Panc1 (cell line): ENCODE data around the gene TFE3. TPM values are rescaled to one million over a fixed set of nuclear protein-coding genes. Genes with fewer than 3 reads are reported as not detected.

Experiments used
- ATAC-seq: fragments of 200-7000 bp; cut with Tn5 transposase; 2 replicates; pipeline ENCODE4 v1.9.1; 2020; ENCODE audit warnings: mild to moderate bottlenecking, moderate library complexity
- BruUV-seq: library from RNA; stranded (reverse); fragments of 400-500 nt; replicated peaks from 2 replicates; lab custom pipeline; 2021; lab: Mats Ljungman, UMichigan
- CTCF ChIA-PET: fragments of 300-600 bp; sonication (Branson Sonifier 250); formaldehyde crosslinking; loops from one replicate; lab custom pipeline; 2022; ENCODE audit warnings: antibody characterized with exemption; lab: Charles Lee
- POLR2A ChIA-PET: fragments of 300-600 bp; sonication (Branson Sonifier 250); formaldehyde crosslinking; loops from one replicate; lab custom pipeline; 2022; ENCODE audit warnings: antibody characterized with exemption; lab: Charles Lee
- DNase-seq: peaks from one replicate; pipeline ENCODE4 v3.0.0-alpha.2; 2010; ENCODE audit warnings: low read depth, low spot score
- H3K27ac ChIP-seq: 2 replicates; pipeline ENCODE4 v1.5.1; 2011; ENCODE audit warnings: mild to moderate bottlenecking, low read length, inconsistent platforms
- H3K27me3 ChIP-seq: fragments of 200-500 bp; sonication (Bioruptor generic); 2 replicates; pipeline ENCODE4 v1.6.0; 2014; ENCODE audit warnings: low read length, inconsistent platforms; ENCODE audit not compliant: control insufficient read depth, insufficient read depth
- H3K36me3 ChIP-seq: fragments of 200-500 bp; sonication (Bioruptor generic); 2 replicates; pipeline ENCODE4 v1.5.1; 2014; ENCODE audit warnings: inconsistent platforms, mild to moderate bottlenecking, low read length, moderate library complexity; ENCODE audit not compliant: control insufficient read depth, insufficient read depth
- H3K4me1 ChIP-seq: 2 replicates; pipeline ENCODE4 v1.5.1; 2011; ENCODE audit warnings: inconsistent platforms, mild to moderate bottlenecking, low read length, moderate library complexity; ENCODE audit not compliant: control insufficient read depth, insufficient read depth
- H3K4me3 ChIP-seq, 2 experiments: 2 replicates each; pipeline ENCODE4 v1.5.1; 2011 to 2012; ENCODE audit warnings: low read depth in 2 of 2, low read length in 2 of 2, mild to moderate bottlenecking in 2 of 2, inconsistent platforms in 1 of 2, moderate library complexity in 1 of 2
- H3K9me3 ChIP-seq: fragments of 200-500 bp; sonication (Bioruptor generic); 2 replicates; pipeline ENCODE4 v1.5.1; 2014; ENCODE audit warnings: low read depth, mild to moderate bottlenecking, inconsistent platforms, low read length, moderate library complexity; ENCODE audit not compliant: control insufficient read depth, insufficient read depth
- CTCF ChIP-seq: fragments of 450-650 bp; IDR thresholded peaks from 2 replicates; pipeline ENCODE4 v1.5.1; 2017; ENCODE audit warnings: mild to moderate bottlenecking
- POLR2AphosphoS5 ChIP-seq: IDR thresholded peaks from 2 replicates; pipeline ENCODE4 v1.6.1; 2012; ENCODE audit warnings: mild to moderate bottlenecking, low read depth, low read length, moderate library complexity
- REST ChIP-seq, 2 experiments: IDR thresholded peaks; 2 replicates each; pipeline ENCODE4 v1.6.1; 2011 to 2012; ENCODE audit warnings: low read depth in 2 of 2, control low read depth in 1 of 2, low read length in 1 of 2, mild to moderate bottlenecking in 1 of 2, moderate library complexity in 1 of 2; ENCODE audit not compliant: insufficient read depth in 1 of 2
- SIN3A ChIP-seq: IDR thresholded peaks from 2 replicates; pipeline ENCODE4 v1.6.1; 2012; ENCODE audit warnings: low read depth, mild to moderate bottlenecking, low read length, moderate library complexity, borderline replicate concordance; ENCODE audit not compliant: insufficient read depth
- TCF7L2 ChIP-seq: IDR thresholded peaks from 2 replicates; pipeline ENCODE4 v1.6.1; 2011; ENCODE audit warnings: mild to moderate bottlenecking, low read depth, low read length, inconsistent platforms
- in situ Hi-C: cut with HindIII; loops from 2 replicates; pipeline ENCODE4 v1.10.0; 2016; ENCODE audit warnings: low sequenced_read_pairs, low pct_unique_long_range_greater_than_20kb
- intact Hi-C: fragments of 100-400 bp; cut with micrococcal nuclease; formaldehyde crosslinking; loops from one replicate; pipeline ENCODE4 v1.10.0; 2022; ENCODE audit not compliant: unreplicated experiment
- total RNA-seq: library from RNA; stranded (reverse); gene quantifications from one replicate; pipeline ENCODE4 v1.2.1, GENCODE V29; 2021; ENCODE audit not compliant: unreplicated experiment

The TFE3 gene
- total RNA-seq, 1 experiment from 2014 or later = 45.9 TPM

- no TSS peak for BruUV-seq
- ChIA-PET CTCF (no interaction called here), POLR2A (no interaction called here)
- DNase-seq = no peak
- in situ Hi-C loops = no loop called here
- no peak for ATAC-seq
- intact Hi-C loops = no loop called here
- no peak for TF ChIP-seq CTCF
- TF ChIP-seq TCF7L2 = no peak
- TF ChIP-seq REST (IDR thresholded peaks at IDR 0.05; ENCODE audit: insufficient read depth in 1 of 2, low read depth in 2 of 2, low read length in 1 of 2) = no peak
- no peak for TF ChIP-seq POLR2AphosphoS5
- no peak for TF ChIP-seq SIN3A
- Histone ChIP-seq H3K4me1 (no peaks in the 10 kb centered on the region; the same call in 1 of the 2 replicates), H3K36me3 (no peaks in the 10 kb centered on the region), H3K27ac (no peak overlapping the region), H3K9me3 (no peaks in the 10 kb centered on the region), H3K4me3 (no peak overlapping the region), H3K27me3 (no peaks in the 10 kb centered on the region)
These were observed 39.2 kb upstream of the TFE3 start for GRCh38 chrX:49082271-49082871.

- DNase-seq (no peak), ATAC-seq (peak; percentile 93)
- TSS peak; percentile 97 for BruUV-seq
- H3K4me3 ChIP-seq = peak within 1 kb of the TSS; percentile 66 to 91
- H3K36me3 ChIP-seq = no peaks in the 10 kb centered on the region
- POLR2A ChIA-PET = interaction anchor here (0.7 kb wide), 1 partner anchor 17 kb away, joined by 3 read pairs; no protein-coding TSS in a partner anchor
- CTCF ChIA-PET = no interaction called here
- no peaks in the 10 kb centered on the region; the same call in 1 of the 2 replicates for H3K4me1 ChIP-seq
- in situ Hi-C loops (no loop called here), intact Hi-C loops (no loop called here)
- H3K27me3 ChIP-seq = no peaks in the 10 kb centered on the region
- H3K9me3 ChIP-seq = no peaks in the 10 kb centered on the region
- peak within 1 kb of the TSS; percentile 84 for H3K27ac ChIP-seq
- TF ChIP-seq TCF7L2 (no peak), POLR2AphosphoS5 (peak; percentile 79), REST (IDR thresholded peaks at IDR 0.05; ENCODE audit: insufficient read depth in 1 of 2, low read depth in 2 of 2, low read length in 1 of 2) (peak in 1 of 2 experiments; percentile 47; a peak in 1 of 4 replicates), SIN3A (peak; percentile 76), CTCF (no peak)
These were observed 36.6 kb upstream of the TFE3 start, which contains the start of gene WDR45 for GRCh38 chrX:49079489-49080428. WDR45 (minus strand) TSS chrX:49079887; CDS start chrX:49078095, 1,792 bp downstream.
